HG02840 (cell line): ENCODE results near the gene CCDC69.
"Not testable (repeated sequence)": the region's sequence is repeated elsewhere in the genome, so short reads cannot be mapped to it uniquely, and the experiment has no call there.

Experiments
- ATAC-seq: cut with Tn5 transposase; IDR thresholded peaks from one replicate; pipeline ENCODE4 v1.9.1; 2021; ENCODE audit warnings: mild to moderate bottlenecking, moderate library complexity, moderate number of reproducible peaks; ENCODE audit not compliant: unreplicated experiment, low FRiP score

The CCDC69 gene

GRCh38 chr5:151197291-151197600 lies 26.6 kb downstream of the CCDC69 start:
- not testable (repeated sequence) for ATAC-seq

- ATAC-seq, result peak; percentile 87
These were observed 27.2 kb downstream of the CCDC69 start for GRCh38 chr5:151196556-151197290.

GRCh38 chr5:151195622-151196021 lies 28.3 kb downstream of the CCDC69 start:
- no peak for ATAC-seq

GRCh38 chr5:151192626-151193025 lies 31.3 kb downstream of the CCDC69 start:
- ATAC-seq, result no peak

- no peak for ATAC-seq
These were observed 32.2 kb downstream of the CCDC69 start for GRCh38 chr5:151191661-151192060.

GRCh38 chr5:151189151-151189550 lies 34.7 kb downstream of the CCDC69 start:
- ATAC-seq, result no peak

- no peak for ATAC-seq
These were observed 37.4 kb downstream of the CCDC69 start for GRCh38 chr5:151186538-151186937.

GRCh38 chr5:151186052-151186451 lies 37.8 kb downstream of the CCDC69 start:
- no peak for ATAC-seq

- ATAC-seq, result no peak
These were observed 39.4 kb downstream of the CCDC69 start for GRCh38 chr5:151184316-151185042.

- ATAC-seq, result no peak
These were observed 40.2 kb downstream of the CCDC69 start for GRCh38 chr5:151183456-151184245.

- no peak for ATAC-seq
These were observed 40.9 kb downstream of the CCDC69 start for GRCh38 chr5:151182976-151183375.

- ATAC-seq, result no peak
These were observed 41.4 kb downstream of the CCDC69 start for GRCh38 chr5:151182524-151182900.

GRCh38 chr5:151181818-151182523 lies 41.9 kb downstream of the CCDC69 start:
- ATAC-seq, result no peak

- ATAC-seq, result no peak
These were observed 43.6 kb downstream of the CCDC69 start for GRCh38 chr5:151180291-151180690.

GRCh38 chr5:151179489-151179840 lies 44.4 kb downstream of the CCDC69 start:
- no peak for ATAC-seq

GRCh38 chr5:151178777-151179488 lies 45.0 kb downstream of the CCDC69 start:
- ATAC-seq, result no peak

- no peak for ATAC-seq
These were observed 45.5 kb downstream of the CCDC69 start for GRCh38 chr5:151178372-151178771.

GRCh38 chr5:151176268-151176667 lies 47.6 kb downstream of the CCDC69 start:
- not testable (repeated sequence) for ATAC-seq

- ATAC-seq, result no peak
These were observed 49.2 kb downstream of the CCDC69 start for GRCh38 chr5:151174612-151175101.
